Measurements from ENCODE around the gene CSNK2A2.

DNA sequence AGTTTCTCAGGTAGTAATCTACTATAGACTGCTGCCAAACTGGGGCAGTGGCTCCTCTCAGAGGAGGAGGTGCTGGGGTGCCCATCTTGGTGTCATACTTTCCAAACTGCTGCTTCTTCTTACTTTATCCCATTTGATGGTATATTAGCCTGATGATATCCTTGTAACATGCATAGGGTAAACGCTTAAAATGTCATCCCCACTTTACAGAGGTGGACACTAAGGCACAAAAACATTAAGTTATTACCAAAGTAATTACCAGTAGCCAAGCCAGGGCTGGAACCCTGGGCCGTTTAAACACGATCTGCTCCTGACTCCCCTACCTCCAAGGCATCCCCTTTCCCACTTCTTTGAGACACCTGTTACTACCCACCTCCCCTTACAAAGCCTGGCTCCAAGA, 37.8 kb upstream of the CSNK2A2 start:
- TF ChIP-seq EZH2phosphoT487 (conservative IDR thresholded peaks at IDR 0.05; ENCODE audit: low read length), result no peak
- TF ChIP-seq, protein P1, sequence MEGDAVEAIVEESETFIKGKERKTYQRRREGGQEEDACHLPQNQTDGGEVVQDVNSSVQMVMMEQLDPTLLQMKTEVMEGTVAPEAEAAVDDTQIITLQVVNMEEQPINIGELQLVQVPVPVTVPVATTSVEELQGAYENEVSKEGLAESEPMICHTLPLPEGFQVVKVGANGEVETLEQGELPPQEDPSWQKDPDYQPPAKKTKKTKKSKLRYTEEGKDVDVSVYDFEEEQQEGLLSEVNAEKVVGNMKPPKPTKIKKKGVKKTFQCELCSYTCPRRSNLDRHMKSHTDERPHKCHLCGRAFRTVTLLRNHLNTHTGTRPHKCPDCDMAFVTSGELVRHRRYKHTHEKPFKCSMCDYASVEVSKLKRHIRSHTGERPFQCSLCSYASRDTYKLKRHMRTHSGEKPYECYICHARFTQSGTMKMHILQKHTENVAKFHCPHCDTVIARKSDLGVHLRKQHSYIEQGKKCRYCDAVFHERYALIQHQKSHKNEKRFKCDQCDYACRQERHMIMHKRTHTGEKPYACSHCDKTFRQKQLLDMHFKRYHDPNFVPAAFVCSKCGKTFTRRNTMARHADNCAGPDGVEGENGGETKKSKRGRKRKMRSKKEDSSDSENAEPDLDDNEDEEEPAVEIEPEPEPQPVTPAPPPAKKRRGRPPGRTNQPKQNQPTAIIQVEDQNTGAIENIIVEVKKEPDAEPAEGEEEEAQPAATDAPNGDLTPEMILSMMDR (IDR thresholded peaks at IDR 0.05; ENCODE audit: insufficient read depth, low read length, poor library complexity, severe bottlenecking), result no peak
